Ramos (cell line): Measurements from ENCODE around the gene DIS3L2.
"Not testable (repeated sequence)": the region's sequence is repeated elsewhere in the genome, so short reads cannot be mapped to it uniquely, and the experiment has no call there.

Experiments used
- in situ Hi-C: fragments of 300-500 bp; cut with MboI; formaldehyde crosslinking; loops from one replicate; pipeline ENCODE4 v1.14.3; 2022; ENCODE audit warnings: low sequenced_read_pairs; ENCODE audit not compliant: unreplicated experiment

Gene DIS3L2

DNA sequence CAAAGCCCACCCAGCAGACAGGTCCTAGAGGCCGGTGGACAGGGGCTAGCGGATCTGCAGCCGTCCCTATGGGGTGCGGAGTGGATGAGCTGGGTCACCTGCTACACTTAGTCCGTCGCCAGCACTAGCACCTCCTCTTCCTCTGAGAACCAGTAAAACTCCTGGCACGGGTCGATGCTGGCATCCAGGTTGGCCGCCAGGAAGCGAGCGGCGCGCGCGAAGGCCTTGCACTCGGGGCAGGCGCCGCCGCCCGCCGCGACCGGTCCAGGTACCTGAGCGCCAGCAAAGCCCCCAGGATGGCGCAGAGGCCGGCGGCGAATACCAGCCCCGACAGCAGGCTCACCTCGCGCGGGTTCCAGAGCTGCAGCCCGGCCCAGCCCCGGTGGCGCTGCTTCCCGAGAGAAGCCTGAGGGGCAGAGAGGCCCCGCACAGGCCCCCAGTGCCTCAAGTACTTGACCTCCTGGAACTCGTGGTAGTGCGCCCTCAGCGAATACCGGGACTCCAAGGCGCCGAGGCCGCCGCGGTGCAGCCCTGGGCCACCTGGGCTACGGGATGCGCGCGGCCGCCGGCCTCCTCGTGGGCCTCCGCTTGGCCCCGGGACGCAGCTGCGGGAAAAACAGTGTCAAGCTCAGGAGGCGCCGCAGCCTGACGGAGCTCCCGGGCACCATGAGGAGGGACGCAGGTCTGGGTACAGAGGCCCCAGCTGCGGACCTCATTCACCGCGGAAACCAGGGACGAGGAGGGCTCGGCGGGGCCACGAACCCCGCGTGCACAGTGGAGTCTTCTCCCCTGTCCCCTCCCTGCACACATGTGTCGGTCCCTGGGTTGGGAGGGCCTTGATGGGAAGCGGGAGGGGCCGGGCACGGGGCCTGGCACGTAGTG, 389.5 kb downstream of the DIS3L2 start:
- in situ Hi-C loops = no loop called here

DNA sequence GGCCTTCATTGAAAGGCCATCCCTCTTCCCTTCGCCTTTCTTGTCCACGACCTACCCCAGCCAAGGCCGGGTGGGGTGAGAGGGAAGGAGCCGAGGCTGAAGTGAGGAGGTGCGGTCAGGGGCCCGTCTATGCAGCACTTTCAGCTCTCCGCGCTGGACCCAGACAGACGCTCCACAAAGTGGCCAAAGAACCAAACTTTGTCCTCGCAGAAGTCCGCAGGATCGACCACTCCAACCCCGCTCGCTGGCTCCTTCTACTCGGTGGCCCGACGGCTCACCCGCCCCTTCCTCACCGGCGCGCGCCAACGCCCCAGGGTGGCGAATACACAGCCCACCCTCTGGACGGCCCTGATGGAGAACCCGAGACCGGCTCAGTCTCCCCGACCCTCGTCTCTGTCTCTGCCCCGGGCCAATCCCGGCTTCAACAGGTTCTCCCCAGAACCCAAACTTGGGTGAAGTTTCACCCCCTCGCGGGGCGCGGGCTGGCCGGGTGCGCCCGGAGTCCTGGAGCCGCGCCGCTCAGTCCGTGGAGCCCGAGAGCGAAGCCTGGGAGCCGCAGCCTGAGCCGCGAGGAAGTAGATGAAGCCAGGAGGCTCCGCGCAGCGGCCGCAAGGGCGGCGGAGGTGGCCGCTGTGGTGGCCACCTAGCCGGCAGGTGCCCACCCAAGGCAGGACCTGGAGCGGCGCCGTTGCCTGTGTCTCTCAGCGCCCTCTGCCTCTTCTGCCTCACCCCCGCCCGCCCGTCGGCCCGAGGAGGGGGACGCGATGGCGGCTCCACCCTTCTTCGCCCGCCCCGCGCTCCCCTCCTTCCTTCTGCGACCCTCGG, 390.4 kb downstream of the DIS3L2 start:
- in situ Hi-C loops = no loop called here

- in situ Hi-C loops = no loop called here
Observed at GRCh38 chr2:232352511-232353091, 391.1 kb downstream of the DIS3L2 start.

DNA sequence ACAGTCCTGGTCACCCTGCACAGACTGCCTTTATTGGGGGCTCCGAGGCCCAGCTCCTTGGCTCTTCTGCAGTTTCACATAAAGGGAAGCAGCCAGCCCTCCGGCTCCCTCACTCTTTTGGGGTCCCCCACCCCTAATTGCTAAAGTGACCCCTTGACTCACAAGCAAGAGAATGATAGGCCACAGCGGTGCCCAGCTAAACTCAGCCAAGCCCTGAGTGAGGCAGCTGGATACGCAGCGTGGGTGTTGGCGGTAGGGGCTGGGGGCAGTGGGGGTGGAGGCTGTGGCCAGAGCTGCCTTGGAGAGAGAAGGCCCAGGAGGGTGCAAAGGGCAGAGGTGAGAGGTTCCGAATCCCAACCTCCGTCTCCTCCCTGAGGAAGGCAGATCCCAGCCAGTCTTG, 391.6 kb downstream of the DIS3L2 start:
- in situ Hi-C loops = no loop called here

- in situ Hi-C loops = no loop called here
Observed at GRCh38 chr2:232353660-232354059, 392.1 kb downstream of the DIS3L2 start.

GRCh38 chr2:232354069-232354468, 392.6 kb downstream of the DIS3L2 start:
- in situ Hi-C loops = no loop called here

GRCh38 chr2:232361646-232362045, 400.1 kb downstream of the DIS3L2 start:
- in situ Hi-C loops = no loop called here

DNA sequence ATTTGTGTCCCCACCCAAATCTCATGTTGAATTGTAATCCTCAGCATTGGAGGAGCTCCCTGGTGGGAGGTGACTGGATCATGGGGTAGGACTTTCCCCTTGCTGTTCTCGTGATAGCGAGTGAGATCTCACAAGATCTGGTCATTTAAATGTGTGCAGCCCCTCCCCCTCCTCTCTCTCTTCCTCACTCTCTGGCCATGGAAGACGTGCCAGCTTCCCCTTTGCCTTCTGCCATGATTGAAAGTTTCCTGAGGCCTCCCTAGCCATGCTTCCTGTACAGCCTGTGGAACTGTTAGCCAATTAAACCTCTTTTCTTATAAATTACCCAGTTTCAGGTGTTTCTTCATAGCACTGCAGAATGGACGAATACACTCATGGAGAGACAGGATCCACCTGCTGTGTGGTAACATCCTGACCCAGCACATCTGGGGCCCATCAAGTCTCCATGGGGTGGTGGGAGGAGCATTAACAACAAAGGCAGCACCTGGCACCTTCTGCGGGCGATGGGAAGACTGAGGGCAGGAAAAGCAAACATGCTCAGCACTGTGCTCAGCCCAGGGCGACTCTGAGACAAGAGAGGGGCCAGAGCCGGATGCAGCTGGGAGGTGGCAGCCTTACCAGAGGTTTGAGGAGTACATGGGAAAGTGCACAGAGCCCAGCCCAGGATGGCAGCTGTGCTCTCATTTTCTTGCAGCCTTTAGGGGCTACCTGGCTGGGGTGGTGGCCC, 400.8 kb downstream of the DIS3L2 start:
- in situ Hi-C loops = no loop called here

GRCh38 chr2:232363064-232363783, 401.7 kb downstream of the DIS3L2 start:
- in situ Hi-C loops = not testable (repeated sequence)

DNA sequence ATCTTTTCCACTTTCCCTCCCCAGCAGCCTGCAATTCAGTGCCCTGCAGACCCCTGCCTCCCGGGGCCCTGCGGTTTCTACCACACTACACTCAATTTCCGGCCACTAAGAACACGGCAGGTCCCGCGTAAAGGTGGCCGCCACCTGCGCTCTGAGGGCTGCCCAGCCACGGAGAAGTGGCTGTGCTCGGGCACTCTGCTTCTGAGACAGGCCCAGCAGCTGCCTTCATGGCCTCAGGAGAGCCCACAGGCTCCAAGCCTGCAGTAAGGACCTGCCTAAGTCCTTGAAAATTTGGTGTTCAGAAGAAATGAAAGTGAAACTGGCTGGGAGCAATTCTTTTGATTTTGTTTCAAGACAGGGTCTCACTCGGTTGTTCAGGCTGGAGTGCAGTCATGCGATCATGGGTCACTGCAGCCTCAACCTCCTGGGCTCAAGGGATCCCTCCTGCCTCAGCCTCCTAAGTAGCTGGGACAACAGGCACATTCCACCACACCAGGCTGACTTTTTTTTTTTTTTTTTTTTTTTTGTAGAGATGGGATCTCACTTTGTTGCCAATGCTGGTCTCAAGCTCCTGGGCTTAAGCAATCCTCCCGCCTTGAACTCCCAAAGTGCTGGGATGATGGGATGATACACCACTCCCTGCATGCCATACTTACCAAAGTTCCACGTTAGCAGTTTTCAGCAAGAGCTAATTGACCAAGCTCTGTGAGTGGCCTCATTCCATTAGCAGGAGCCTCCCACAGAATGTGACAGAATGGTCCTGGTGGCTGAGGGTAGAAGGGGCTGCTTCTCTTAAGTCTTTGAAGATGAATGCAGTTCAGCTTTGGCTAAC, 402.5 kb downstream of the DIS3L2 start:
- in situ Hi-C loops = no loop called here

GRCh38 chr2:232364806-232365594, 403.5 kb downstream of the DIS3L2 start:
- in situ Hi-C loops = not testable (repeated sequence)

DNA sequence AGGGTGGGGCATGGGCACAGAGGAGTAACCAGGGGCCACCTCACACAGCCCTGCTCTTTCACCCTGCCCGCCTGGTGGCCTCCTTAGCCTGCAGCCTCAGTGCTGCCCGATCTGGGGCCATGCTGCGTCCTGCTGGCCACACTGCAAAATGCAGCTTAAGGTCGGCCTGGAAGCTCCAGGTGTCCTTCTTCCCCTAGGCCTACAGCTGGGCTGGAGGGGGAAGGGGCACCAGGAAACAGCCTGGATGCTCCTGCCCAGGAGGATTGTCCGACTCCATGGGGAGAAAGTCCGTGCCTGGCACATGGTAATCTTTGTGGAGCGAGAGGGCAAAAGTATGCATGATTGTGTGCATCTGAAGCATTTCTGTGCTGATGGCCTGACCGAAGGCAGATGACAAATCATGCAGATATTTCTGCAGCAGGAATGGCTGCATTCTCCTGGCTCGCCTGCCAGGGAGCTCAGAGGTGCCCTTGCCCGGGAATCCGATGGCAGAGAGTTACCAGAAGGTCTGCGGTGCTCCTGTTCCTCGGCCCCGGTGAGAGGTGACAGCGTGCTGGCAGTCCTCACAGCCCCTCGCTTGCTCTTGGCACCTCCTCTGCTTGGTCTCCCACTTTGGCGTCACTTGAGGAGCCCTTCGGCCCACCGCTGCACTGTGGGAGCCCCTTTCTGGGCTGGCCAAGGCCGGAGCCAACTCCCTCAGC, 404.3 kb downstream of the DIS3L2 start:
- in situ Hi-C loops = no loop called here

DNA sequence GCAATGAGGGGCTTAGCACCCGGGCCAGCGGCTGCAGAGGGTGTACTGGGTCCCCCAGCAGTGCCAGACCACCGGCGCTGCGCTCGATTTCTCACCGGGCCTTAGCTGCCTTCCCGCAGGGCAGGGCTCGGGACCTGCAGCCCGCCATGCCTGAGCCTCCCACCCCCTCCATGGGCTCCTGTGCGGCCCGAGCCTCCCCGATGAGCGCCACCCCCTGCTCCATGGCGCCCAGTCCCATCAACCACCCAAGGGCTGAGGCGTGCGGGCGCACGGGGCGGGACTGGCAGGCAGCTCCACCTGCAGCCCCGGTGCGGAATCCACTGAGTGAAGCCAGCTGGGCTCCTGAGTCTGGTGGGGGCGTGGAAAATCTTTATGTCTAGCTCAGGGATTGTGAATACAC, 404.9 kb downstream of the DIS3L2 start:
- in situ Hi-C loops = not testable (repeated sequence)

DNA sequence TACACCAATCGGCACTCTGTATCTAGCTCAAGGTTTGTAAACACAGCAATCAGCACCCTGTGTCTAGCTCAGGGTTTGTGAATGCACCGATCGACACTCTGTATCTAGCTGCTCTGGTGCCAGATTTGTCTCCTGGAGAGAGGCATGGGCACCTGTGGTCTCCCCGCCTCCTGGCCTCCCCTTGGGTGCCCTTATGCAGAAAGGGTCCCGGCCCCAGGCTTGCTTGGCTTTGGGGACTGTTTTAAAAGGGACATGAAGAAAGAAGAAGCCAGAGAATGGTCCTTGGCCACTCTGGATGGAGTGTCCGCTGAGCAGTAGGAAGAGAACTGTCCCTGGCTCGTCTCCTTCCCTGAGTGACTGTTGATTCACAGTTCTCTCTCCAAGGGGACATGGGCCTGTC, 405.5 kb downstream of the DIS3L2 start:
- in situ Hi-C loops = no loop called here

DNA sequence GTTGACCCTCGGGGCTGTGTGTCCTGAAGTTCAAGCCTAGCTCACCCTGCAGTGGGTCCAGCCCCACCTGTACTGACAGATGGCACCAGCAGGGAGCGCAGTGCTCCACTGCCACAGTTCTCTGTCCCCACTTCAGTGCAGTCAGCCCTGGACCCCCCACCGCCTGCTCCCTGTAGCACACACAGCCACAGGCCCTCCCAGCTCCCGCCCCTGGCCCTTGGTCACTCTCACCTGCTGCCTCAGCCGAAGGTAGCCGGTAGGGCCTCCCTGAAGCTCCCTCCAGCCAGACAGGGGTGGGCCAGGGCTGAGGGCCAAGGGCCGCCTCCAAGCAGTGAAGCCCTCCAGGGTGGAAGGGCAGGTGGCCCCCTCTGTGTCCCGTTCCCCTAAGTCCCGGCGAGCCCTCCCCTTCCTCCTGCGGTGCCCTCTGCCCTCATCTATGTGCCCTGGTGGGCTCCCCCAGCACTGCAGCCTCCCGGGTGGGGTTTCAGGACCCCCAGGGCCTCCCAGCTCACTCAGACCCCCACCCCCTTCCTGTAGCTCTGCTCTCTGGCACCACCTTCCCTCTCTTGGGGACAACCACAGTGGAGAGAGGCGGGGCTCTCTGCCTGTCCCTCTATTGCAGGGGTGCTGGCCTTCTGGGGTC, 406.2 kb downstream of the DIS3L2 start:
- in situ Hi-C loops = no loop called here

DNA sequence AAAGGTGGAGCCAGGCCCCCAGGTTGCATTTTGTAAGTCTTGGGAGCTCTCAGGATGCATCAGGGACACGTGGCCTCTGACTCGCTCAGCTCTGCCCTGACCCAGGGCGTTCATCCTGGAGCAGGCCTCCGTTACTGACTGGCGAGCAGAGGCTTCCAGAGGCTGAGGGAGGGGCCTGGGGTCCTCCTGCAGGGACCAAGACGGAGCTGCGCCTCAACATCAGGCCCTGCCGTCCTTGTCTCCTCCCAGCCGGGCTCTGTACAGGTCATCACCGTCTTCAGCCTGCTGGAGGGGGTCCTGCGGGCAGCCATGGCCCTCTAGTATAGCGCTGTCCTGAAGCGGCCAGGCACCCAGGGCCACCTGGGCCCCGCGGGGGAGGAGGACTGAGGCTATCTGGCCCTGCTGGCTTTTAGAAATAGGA, 406.8 kb downstream of the DIS3L2 start:
- in situ Hi-C loops = no loop called here
